Endothelial cell (in vitro differentiated cells): Measurements from ENCODE around the gene CATSPERB. TPM values are rescaled to one million over a fixed set of nuclear protein-coding genes. Genes with fewer than 3 reads are reported as not detected.

Experiments
- DNase-seq: peaks from one replicate; pipeline ENCODE4 v3.0.0; 2021; ENCODE audit warnings: low spot score
- H3K27ac Mint-ChIP-seq: one replicate; pipeline ENCODE4 v1.8.0; 2021; ENCODE audit warnings: mixed read lengths, inconsistent platforms; ENCODE audit not compliant: unreplicated experiment
- H3K27me3 Mint-ChIP-seq: one replicate; pipeline ENCODE4 v1.8.0; 2021; ENCODE audit warnings: mild to moderate bottlenecking, moderate library complexity, mixed read lengths, inconsistent platforms; ENCODE audit not compliant: unreplicated experiment
- H3K36me3 Mint-ChIP-seq: one replicate; pipeline ENCODE4 v1.8.0; 2021; ENCODE audit warnings: mild to moderate bottlenecking, low read depth, mixed read lengths, inconsistent platforms; ENCODE audit not compliant: unreplicated experiment
- H3K4me1 Mint-ChIP-seq: one replicate; pipeline ENCODE4 v1.8.0; 2021; ENCODE audit warnings: mild to moderate bottlenecking, mixed read lengths, inconsistent platforms; ENCODE audit not compliant: unreplicated experiment
- H3K4me3 Mint-ChIP-seq: one replicate; pipeline ENCODE4 v1.8.0; 2021; ENCODE audit warnings: mild to moderate bottlenecking, mixed read lengths, inconsistent platforms; ENCODE audit not compliant: unreplicated experiment
- H3K9me3 Mint-ChIP-seq: one replicate; pipeline ENCODE4 v1.8.0; 2021; ENCODE audit warnings: mixed read lengths, inconsistent platforms; ENCODE audit not compliant: unreplicated experiment
- CTCF ChIP-seq: fragments of 200-600 bp; sonication (generic); IDR thresholded peaks from one replicate; pipeline ENCODE4 v1.5.0; 2021; ENCODE audit warnings: antibody characterized with exemption; ENCODE audit not compliant: unreplicated experiment
- total RNA-seq: library from RNA; stranded (reverse); fragmentation: NEBNext Ultra II Directional; extraction: Animal tissue kit (Norgen Biotek cat#: 25700); gene quantifications from one replicate; pipeline ENCODE4 v1.2.1, GENCODE V29; 2021; ENCODE audit not compliant: unreplicated experiment

CATSPERB gene
- total RNA-seq, 1 donor from 2014 or later, result not detected

GRCh38 chr14:91716999-91717398 lies 14.9 kb downstream of the CATSPERB start:
- H3K27ac Mint-ChIP-seq, result no peak overlapping the region
- no peak for TF ChIP-seq CTCF
- H3K9me3 Mint-ChIP-seq, result no peaks in the 10 kb centered on the region
- DNase-seq, result no peak
- no peaks in the 10 kb centered on the region for H3K4me1 Mint-ChIP-seq
- no peaks in the 10 kb centered on the region for H3K36me3 Mint-ChIP-seq
- no peak overlapping the region for H3K4me3 Mint-ChIP-seq
- H3K27me3 Mint-ChIP-seq, result no peaks in the 10 kb centered on the region

- DNase-seq, result no peak
- no peaks in the 10 kb centered on the region for H3K36me3 Mint-ChIP-seq
- no peaks in the 10 kb centered on the region for H3K4me1 Mint-ChIP-seq
- no peaks in the 10 kb centered on the region for H3K9me3 Mint-ChIP-seq
- TF ChIP-seq CTCF, result no peak
- H3K4me3 Mint-ChIP-seq, result no peak overlapping the region
- no peak overlapping the region for H3K27ac Mint-ChIP-seq
- H3K27me3 Mint-ChIP-seq, result no peaks in the 10 kb centered on the region
Measured at GRCh38 chr14:91714805-91715204, 17.1 kb downstream of the CATSPERB start.

- Mint-ChIP-seq H3K9me3 (no peaks in the 10 kb centered on the region), H3K36me3 (no peaks in the 10 kb centered on the region), H3K27ac (no peak overlapping the region), H3K4me3 (no peak overlapping the region), H3K4me1 (no peaks in the 10 kb centered on the region), H3K27me3 (no peaks in the 10 kb centered on the region)
- TF ChIP-seq CTCF, result no peak
- no peak for DNase-seq
Measured at GRCh38 chr14:91708795-91709194, 23.1 kb downstream of the CATSPERB start.

GRCh38 chr14:91706996-91707395 lies 24.9 kb downstream of the CATSPERB start:
- H3K27me3 Mint-ChIP-seq, result no peaks in the 10 kb centered on the region
- no peaks in the 10 kb centered on the region for H3K36me3 Mint-ChIP-seq
- no peaks in the 10 kb centered on the region for H3K4me1 Mint-ChIP-seq
- no peaks in the 10 kb centered on the region for H3K9me3 Mint-ChIP-seq
- no peak overlapping the region for H3K4me3 Mint-ChIP-seq
- TF ChIP-seq CTCF, result no peak
- H3K27ac Mint-ChIP-seq, result no peak overlapping the region
- no peak for DNase-seq

- Mint-ChIP-seq H3K4me1 (no peaks in the 10 kb centered on the region), H3K4me3 (no peak overlapping the region), H3K27ac (no peak overlapping the region), H3K9me3 (no peaks in the 10 kb centered on the region), H3K36me3 (peaks cover 3% of the 10 kb centered on the region), H3K27me3 (no peaks in the 10 kb centered on the region)
- TF ChIP-seq CTCF, result no peak
- no peak for DNase-seq
Measured at GRCh38 chr14:91694643-91695042, 37.2 kb downstream of the CATSPERB start.
